Loucy (cell line): ENCODE measurements around the gene SKI.

Experiments
- EZH2phosphoT487 ChIP-seq: fragments of 200-600 bp; IDR thresholded peaks from 2 replicates; pipeline ENCODE4 v1.6.1; 2018; ENCODE audit warnings: antibody characterized with exemption, mild to moderate bottlenecking, moderate library complexity, borderline replicate concordance
- TF ChIP-seq, protein P1 (sequence below): fragments of 200-600 bp; sonication (generic); conservative IDR thresholded peaks from 2 replicates; pipeline ENCODE4 v1.5.1; 2014; ENCODE audit warnings: mild to moderate bottlenecking, antibody characterized with exemption, low read length

GRCh38 chr1:2189459-2190425, 38.4 kb upstream of the SKI start:
- TF ChIP-seq, protein P1, sequence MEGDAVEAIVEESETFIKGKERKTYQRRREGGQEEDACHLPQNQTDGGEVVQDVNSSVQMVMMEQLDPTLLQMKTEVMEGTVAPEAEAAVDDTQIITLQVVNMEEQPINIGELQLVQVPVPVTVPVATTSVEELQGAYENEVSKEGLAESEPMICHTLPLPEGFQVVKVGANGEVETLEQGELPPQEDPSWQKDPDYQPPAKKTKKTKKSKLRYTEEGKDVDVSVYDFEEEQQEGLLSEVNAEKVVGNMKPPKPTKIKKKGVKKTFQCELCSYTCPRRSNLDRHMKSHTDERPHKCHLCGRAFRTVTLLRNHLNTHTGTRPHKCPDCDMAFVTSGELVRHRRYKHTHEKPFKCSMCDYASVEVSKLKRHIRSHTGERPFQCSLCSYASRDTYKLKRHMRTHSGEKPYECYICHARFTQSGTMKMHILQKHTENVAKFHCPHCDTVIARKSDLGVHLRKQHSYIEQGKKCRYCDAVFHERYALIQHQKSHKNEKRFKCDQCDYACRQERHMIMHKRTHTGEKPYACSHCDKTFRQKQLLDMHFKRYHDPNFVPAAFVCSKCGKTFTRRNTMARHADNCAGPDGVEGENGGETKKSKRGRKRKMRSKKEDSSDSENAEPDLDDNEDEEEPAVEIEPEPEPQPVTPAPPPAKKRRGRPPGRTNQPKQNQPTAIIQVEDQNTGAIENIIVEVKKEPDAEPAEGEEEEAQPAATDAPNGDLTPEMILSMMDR, result no peak
- no peak for TF ChIP-seq EZH2phosphoT487
